GM13977 (cell line): Measurements from ENCODE around the gene UQCR11.

Source experiments
- DNase-seq: peaks from one replicate; pipeline ENCODE4 v3.0.0; 2012; ENCODE audit warnings: low spot score
- CTCF ChIP-seq: IDR thresholded peaks from 2 replicates; pipeline ENCODE4 v1.5.1; 2012; ENCODE audit warnings: mild to moderate bottlenecking, control low read depth; ENCODE audit not compliant: insufficient read depth; ENCODE audit errors: extremely low read depth, missing control alignments
- in situ Hi-C: fragments of 300-500 bp; cut with MboI; formaldehyde crosslinking; loops from one replicate; pipeline ENCODE4 v1.12.0; 2022; ENCODE audit warnings: low sequenced_read_pairs, low pct_unique_long_range_greater_than_20kb, mixed read lengths, inconsistent platforms; ENCODE audit not compliant: unreplicated experiment

The UQCR11 gene

DNA sequence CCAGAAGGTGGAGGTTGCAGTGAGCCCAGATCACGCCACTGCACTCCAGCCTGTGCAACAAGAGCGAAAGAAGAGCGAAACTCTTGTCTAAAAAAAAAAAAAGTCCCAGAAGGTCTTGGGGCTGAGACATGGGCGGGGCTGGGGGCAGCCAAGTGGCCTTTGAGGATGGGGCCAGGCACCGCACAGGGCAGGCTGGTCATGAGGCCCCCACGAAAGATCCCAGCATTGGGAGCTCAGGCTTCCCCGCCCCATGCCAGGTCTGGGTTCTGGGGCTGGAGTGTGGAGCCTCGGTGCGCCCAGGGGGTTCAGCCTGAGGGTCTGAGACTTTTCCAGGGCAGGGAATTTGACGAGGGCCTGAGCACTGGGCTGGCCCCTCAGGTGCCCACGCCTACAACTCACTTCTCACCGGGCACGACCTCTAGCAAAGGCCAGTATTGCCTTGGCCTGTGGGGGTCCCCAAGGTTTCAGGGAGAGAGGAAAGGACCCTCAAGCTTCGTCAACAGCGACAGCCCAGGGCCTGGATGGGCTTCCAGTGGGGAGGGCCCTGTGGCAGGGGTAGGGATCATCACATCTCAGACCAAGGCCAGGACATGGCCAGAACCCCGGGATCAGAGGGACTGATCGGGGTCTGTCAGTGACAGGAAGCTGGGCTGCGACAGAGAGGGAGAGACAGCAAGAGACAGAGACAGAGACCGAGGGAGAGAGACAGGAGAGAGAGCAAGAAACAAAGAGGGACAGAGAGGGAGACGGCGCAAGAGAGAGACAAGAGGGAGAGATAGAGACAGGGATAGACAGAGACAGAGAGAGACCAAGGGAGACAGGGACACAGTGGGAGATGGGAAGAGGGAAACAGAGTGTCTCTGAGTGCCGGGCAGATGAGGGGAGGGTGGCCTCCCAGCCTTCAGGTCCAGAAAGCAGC, 29.7 kb downstream of the UQCR11 start:
- DNase-seq: no peak
- no peak for TF ChIP-seq CTCF
- in situ Hi-C loops: no loop called here

- no peak for DNase-seq
- in situ Hi-C loops: no loop called here
- no peak for TF ChIP-seq CTCF
Observed at GRCh38 chr19:1574354-1575136, 30.7 kb downstream of the UQCR11 start.

GRCh38 chr19:1572795-1573194, 32.5 kb downstream of the UQCR11 start:
- TF ChIP-seq CTCF: no peak
- no peak for DNase-seq
- in situ Hi-C loops: no loop called here

DNA sequence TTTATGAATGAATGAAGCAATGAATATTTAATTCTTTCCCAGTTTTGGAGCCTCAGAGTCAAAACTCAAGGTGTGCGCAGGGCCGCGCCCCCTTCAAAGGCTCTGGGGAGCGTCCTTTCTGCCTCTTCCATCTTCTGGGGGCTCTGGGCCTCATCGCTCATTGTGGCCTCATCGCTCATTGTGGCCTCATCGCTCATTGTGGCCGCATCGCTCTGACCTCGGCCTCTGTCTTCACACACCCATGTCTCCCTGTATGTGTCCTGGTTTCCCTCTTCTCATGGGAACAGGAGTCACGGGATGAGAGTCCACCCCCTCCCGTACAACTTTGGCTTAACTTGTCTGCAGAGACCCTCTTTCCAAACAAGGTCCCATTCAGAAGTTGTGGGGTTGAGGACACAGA, 33.9 kb downstream of the UQCR11 start:
- no peak for DNase-seq
- in situ Hi-C loops: no loop called here
- TF ChIP-seq CTCF: no peak

GRCh38 chr19:1570836-1571235, 34.4 kb downstream of the UQCR11 start:
- no peak for DNase-seq
- no peak for TF ChIP-seq CTCF
- in situ Hi-C loops: no loop called here

DNA sequence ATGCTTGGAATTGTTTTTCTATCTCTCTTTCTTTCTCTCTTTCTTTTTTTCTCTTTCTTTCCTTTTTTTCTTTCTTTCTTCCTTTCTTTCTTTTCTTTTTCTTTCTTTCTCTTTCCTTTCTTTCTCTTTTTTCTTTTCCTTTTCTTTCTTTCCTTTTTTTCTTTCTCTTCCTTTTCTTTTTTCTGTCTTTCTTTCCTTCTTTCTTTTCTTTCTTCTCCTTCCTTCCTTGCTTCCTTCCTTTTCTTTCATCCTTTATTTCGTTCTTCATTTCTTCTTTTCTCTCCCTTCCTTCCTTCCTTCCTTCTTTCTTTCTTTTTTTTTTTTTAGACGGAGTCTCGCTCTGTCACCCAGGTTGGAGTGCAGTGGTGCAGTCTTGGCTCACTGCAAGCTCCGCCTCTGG, 35.3 kb downstream of the UQCR11 start:
- in situ Hi-C loops: no loop called here
- no peak for DNase-seq
- no peak for TF ChIP-seq CTCF
